ENCODE results near the gene RRP12.

RRP12 gene

DNA sequence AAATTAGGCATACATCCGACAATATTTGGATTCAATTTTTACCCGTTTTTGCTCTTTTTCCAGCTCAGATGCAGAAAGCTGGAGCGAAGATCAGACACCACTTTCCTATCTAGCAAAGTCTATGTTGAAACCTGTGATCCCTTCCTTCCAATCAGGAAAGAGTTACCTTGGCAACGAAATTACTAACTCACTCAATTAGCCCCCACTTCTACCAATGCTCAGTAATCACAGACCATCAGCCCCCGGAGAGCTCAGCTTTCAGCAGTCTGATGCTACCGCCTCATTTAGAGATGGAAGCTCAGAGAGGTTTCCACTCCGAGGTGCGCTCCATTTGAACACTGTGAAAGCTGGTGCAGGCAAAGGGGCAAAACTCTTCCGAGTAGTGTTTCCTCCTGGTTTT, 75.4 kb downstream of the RRP12 start:
- no peak overlapping the region for H3K4me3 ChIP-seq (ENCODE audit: low read depth, low read length)
- H3K36me3 ChIP-seq (ENCODE audit: control insufficient read depth, insufficient read depth, low read length): peaks cover 21% of the 10 kb centered on the region
- H3K27me3 ChIP-seq (ENCODE audit: control insufficient read depth, insufficient read depth, low read length): peaks cover 16% of the 10 kb centered on the region
- H3K4me1 ChIP-seq (ENCODE audit: control insufficient read depth, insufficient read depth, low read length): peaks cover 30% of the 10 kb centered on the region
- no peaks in the 10 kb centered on the region for H3K9me3 ChIP-seq (ENCODE audit: control insufficient read depth, insufficient read depth, low read depth, low read length)
- H3K9ac ChIP-seq (ENCODE audit: low read length): no peak overlapping the region
- no peak overlapping the region for H3K27ac ChIP-seq (ENCODE audit: low read depth, low read length)

DNA sequence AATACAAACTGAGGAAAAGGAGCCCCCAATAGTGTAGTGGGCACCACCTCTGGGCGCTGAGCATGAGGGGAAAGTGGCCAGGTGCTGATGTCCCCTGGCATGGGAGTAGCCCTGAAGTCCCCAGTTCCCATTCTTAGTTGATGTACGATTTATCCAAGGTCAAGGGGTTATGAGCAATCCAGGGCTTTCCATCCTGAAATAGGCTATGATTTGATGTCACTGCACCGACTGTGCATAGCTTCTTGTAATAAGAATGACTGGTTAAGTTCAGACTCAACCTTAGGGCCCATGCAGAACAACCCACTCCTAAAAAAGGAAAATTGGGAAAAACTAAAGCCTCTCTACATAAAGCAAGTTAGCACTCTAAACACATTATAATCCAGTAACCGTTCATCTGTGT, 77.6 kb downstream of the RRP12 start:
- Histone ChIP-seq H3K9ac (ENCODE audit: low read length) (no peak overlapping the region), H3K27ac (ENCODE audit: low read depth, low read length) (no peak overlapping the region), H3K4me1 (ENCODE audit: control insufficient read depth, insufficient read depth, low read length) (peaks cover 24% of the 10 kb centered on the region), H3K9me3 (ENCODE audit: control insufficient read depth, insufficient read depth, low read depth, low read length) (no peaks in the 10 kb centered on the region), H3K27me3 (ENCODE audit: control insufficient read depth, insufficient read depth, low read length) (peaks cover 27% of the 10 kb centered on the region), H3K36me3 (ENCODE audit: control insufficient read depth, insufficient read depth, low read length) (peaks cover 2% of the 10 kb centered on the region), H3K4me3 (ENCODE audit: low read depth, low read length) (no peak overlapping the region)

DNA sequence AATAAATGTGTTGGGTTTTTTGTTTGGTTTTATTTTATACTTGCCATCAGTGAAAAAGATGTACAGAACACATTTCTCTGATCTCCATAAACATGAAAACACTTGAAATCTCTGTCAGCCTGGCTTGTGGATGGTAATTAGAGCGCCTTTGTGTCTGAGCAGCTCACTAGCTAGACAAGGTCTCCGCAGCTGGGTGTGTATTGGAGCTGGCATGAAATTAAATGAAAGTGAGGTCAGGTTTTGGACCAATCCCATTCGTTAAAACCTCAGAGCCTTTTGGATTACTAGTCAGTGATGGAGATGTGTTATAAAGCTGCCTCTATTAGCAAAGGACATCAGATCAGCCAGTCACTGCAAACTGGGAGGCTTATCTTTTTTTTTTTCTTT, 79.3 kb downstream of the RRP12 start:
- peak overlapping the region; percentile 82 for H3K4me3 ChIP-seq (ENCODE audit: low read depth, low read length)
- peaks cover 27% of the 10 kb centered on the region for H3K27me3 ChIP-seq (ENCODE audit: control insufficient read depth, insufficient read depth, low read length)
- H3K9me3 ChIP-seq (ENCODE audit: control insufficient read depth, insufficient read depth, low read depth, low read length): no peaks in the 10 kb centered on the region
- H3K27ac ChIP-seq (ENCODE audit: low read depth, low read length): peak overlapping the region; percentile 48; the same call in 1 of the 2 replicates
- H3K36me3 ChIP-seq (ENCODE audit: control insufficient read depth, insufficient read depth, low read length): no peaks in the 10 kb centered on the region
- H3K9ac ChIP-seq (ENCODE audit: low read length): peak overlapping the region; percentile 98
- H3K4me1 ChIP-seq (ENCODE audit: control insufficient read depth, insufficient read depth, low read length): peaks cover 17% of the 10 kb centered on the region

DNA sequence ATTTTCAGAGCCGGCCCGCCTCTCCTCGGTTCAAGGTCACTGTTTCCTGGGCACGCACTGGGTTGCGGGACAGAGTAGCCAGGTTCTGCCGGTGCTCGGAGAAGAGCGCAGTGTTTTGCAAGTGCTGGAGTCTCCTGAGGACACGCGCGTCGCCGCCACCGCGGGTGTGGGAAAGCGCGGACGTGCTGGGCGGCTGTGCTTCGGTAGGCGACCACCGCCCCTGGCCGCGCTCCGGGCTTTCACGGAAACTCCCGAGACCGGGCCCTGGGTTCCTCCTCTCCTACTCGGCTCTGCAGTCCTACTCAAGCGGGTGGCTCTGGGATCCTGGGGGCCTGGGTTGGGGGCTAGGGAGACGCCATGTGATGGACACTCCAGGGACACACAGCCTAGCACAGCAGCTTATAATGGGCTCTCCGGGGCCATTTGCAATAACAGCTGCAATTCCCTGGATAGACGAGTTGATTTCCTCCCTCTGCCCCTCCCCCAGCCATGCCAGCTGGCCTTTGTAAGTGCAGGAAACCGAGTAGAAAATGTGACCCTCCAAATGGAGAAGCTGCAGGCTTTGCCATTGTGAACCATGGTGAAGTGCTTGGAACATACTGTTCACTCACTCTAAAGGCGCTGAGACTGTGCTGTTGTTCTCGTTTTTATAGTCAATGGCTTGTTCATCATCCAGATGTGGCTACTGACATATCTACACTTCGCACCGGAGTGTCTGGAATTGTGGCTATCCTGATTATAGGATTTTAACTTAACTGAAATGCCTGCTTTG, 79.9 kb downstream of the RRP12 start:
- no peaks in the 10 kb centered on the region for H3K36me3 ChIP-seq (ENCODE audit: control insufficient read depth, insufficient read depth, low read length)
- peak overlapping the region; percentile 82 for H3K4me3 ChIP-seq (ENCODE audit: low read depth, low read length)
- H3K27ac ChIP-seq (ENCODE audit: low read depth, low read length): peak overlapping the region; percentile 48; the same call in 1 of the 2 replicates
- peaks cover 27% of the 10 kb centered on the region for H3K27me3 ChIP-seq (ENCODE audit: control insufficient read depth, insufficient read depth, low read length)
- H3K4me1 ChIP-seq (ENCODE audit: control insufficient read depth, insufficient read depth, low read length): peaks cover 17% of the 10 kb centered on the region
- H3K9me3 ChIP-seq (ENCODE audit: control insufficient read depth, insufficient read depth, low read depth, low read length): no peaks in the 10 kb centered on the region
- peak overlapping the region; percentile 98 for H3K9ac ChIP-seq (ENCODE audit: low read length)

DNA sequence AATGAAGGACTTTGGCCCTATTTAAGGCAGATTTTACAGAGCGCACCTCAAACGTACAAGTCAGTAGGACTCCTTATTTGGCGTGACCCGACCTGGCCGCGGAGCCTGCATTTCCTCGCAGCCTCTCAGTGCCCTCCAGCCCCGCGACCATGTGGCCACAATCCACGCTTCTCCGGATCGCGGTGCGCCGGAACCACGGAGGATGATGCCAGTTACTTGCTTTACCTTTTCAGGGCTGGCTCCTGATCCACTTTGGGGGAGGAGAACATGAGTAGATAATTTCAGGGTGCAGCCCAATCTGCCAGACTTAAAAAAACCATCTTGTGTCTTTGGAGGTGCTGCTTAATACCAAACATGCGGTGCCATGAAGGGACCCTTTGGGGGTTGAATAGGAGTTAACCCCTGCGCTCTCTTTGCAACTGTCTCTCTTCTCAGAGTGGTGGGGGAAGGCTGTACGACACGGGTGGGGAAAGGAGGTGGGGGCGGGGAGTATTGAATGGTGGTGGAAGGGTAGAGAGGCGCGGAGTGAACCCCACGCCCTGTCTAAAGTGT, 80.6 kb downstream of the RRP12 start:
- peaks cover 27% of the 10 kb centered on the region for H3K27me3 ChIP-seq (ENCODE audit: control insufficient read depth, insufficient read depth, low read length)
- H3K4me1 ChIP-seq (ENCODE audit: control insufficient read depth, insufficient read depth, low read length): peaks cover 17% of the 10 kb centered on the region
- no peaks in the 10 kb centered on the region for H3K36me3 ChIP-seq (ENCODE audit: control insufficient read depth, insufficient read depth, low read length)
- H3K9me3 ChIP-seq (ENCODE audit: control insufficient read depth, insufficient read depth, low read depth, low read length): no peaks in the 10 kb centered on the region
- H3K9ac ChIP-seq (ENCODE audit: low read length): peak overlapping the region; percentile 98
- H3K4me3 ChIP-seq (ENCODE audit: low read depth, low read length): peak overlapping the region; percentile 82
- H3K27ac ChIP-seq (ENCODE audit: low read depth, low read length): no peak overlapping the region; the same call in 1 of the 2 replicates

DNA sequence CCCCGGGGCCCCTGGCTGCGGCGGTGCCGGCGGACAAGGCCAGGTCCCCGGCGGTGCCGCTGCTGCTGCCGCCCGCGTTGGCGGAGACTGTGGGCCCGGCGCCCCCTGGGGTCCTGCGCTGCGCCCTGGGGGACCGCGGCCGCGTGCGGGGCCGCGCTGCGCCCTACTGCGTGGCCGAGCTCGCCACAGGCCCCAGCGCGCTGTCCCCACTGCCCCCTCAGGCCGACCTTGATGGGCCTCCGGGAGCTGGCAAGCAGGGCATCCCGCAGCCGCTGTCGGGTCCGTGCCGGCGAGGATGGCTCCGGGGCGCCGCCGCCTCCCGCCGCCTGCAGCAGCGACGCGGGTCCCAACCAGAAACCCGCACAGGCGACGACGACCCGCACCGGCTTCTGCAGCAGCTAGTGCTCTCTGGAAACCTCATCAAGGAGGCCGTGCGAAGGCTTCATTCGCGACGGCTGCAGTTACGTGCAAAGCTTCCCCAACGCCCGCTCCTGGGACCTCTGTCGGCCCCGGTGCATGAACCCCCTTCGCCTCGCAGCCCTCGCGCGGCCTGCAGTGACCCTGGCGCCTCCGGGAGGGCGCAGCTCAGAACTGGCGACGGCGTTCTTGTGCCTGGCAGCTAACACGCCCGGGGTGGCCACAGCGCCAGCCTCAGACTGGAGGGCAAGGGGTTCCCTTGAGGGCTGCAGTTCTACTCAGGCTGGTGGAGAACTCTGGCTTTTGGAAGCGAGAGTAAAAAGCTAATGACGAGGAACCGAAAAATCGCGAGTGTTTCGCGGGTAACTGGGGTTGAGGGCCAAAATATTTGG, 81.3 kb downstream of the RRP12 start:
- Histone ChIP-seq H3K9ac (ENCODE audit: low read length) (peak overlapping the region; percentile 98), H3K36me3 (ENCODE audit: control insufficient read depth, insufficient read depth, low read length) (no peaks in the 10 kb centered on the region), H3K4me1 (ENCODE audit: control insufficient read depth, insufficient read depth, low read length) (peaks cover 17% of the 10 kb centered on the region), H3K4me3 (ENCODE audit: low read depth, low read length) (peak overlapping the region; percentile 82), H3K27me3 (ENCODE audit: control insufficient read depth, insufficient read depth, low read length) (peaks cover 27% of the 10 kb centered on the region), H3K27ac (ENCODE audit: low read depth, low read length) (peak overlapping the region; percentile 16; the same call in 1 of the 2 replicates), H3K9me3 (ENCODE audit: control insufficient read depth, insufficient read depth, low read depth, low read length) (no peaks in the 10 kb centered on the region)

DNA sequence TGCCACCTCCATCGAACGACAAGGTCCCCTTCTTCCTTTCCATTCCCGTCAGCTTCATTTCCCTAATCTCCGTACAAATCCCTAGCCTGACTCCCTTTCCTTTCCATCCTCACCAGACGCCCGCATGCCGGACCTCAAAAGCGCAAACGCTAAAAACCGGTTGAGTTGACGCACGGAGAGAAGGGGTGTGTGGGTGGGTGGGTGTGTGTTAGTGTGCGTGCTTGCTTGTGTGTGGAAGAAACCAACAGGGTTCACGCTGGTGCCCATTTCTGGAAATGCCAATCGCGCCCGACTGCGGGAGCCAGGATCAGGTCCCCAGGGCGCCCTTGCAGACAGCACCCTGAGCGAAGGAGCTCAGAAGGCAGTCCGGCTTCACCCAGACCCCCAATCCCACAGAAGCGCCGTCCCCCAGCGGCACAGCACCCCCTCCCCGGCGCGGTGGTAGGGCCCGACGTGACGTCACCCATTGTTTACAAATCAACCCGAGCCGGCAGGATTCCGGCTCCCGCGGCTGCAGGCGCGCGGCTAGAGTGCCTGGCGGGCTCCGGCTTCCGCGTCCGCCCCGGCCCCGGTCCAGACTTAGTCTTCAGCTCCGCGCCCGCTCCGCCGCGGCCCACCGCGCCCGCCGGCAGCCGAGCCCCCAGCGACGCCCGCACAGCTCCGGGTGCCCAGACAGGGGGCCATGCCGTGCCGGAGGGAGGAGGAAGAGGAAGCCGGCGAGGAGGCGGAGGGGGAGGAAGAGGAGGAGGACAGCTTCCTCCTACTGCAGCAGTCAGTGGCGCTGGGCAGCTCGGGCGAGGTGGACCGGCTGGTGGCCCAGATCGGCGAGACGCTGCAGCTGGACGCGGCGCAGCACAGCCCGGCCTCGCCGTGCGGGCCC, 82.1 kb downstream of the RRP12 start, which contains the start of gene FRAT1:
FRAT1 (plus strand) TSS at position 500 of the 880 bp plus-strand sequence; CDS start at position 683, 183 bp downstream.
- Histone ChIP-seq H3K9me3 (ENCODE audit: control insufficient read depth, insufficient read depth, low read depth, low read length) (no peaks in the 10 kb centered on the region), H3K36me3 (ENCODE audit: control insufficient read depth, insufficient read depth, low read length) (no peaks in the 10 kb centered on the region), H3K27me3 (ENCODE audit: control insufficient read depth, insufficient read depth, low read length) (peaks cover 27% of the 10 kb centered on the region), H3K4me1 (ENCODE audit: control insufficient read depth, insufficient read depth, low read length) (peaks cover 17% of the 10 kb centered on the region), H3K27ac (ENCODE audit: low read depth, low read length) (peak within 1 kb of the TSS; percentile 100), H3K4me3 (ENCODE audit: low read depth, low read length) (peak within 1 kb of the TSS; percentile 82), H3K9ac (ENCODE audit: low read length) (peak within 1 kb of the TSS; percentile 98)

DNA sequence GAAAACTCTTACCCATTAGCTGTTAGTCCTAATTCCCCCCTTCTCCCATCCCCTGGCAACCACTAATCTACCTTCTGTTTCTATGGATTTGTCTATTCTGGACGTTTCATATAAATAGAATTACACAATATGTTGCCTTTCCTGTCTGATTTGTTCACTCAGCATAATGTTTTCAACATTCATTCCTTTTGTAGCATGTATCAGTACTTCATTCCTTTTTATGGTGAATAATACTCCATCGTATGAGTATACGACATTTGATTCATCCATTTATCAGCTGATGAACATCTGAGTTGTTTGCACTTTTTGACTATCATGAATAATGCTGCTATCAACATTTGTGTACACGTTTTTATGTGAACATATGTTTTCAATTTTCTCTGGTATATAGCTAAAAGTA, 86.5 kb downstream of the RRP12 start:
- H3K4me1 ChIP-seq (ENCODE audit: control insufficient read depth, insufficient read depth, low read length): no peaks in the 10 kb centered on the region
- H3K27ac ChIP-seq (ENCODE audit: low read depth, low read length): no peak overlapping the region
- H3K36me3 ChIP-seq (ENCODE audit: control insufficient read depth, insufficient read depth, low read length): no peaks in the 10 kb centered on the region

DNA sequence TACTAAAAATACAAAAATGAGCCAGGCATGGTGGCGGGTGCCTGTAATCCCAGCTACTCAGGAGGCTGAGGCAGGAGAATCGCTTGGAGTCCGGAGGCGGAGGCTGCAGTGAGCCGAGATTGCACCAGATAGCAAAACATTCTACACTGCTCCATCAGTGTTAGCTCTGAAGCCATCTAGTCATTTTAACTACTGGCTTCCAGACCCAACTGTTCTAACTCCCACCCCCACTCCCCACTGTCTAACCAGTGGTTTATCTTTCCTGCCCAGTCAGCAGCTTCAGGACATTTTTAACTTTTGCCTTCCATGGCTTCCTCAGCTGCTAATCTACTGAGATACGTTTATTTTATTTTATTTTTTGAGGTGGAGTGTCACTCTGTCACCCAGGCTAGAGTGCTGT, 88.2 kb downstream of the RRP12 start:
- Histone ChIP-seq H3K9ac (ENCODE audit: low read length) (no peak overlapping the region), H3K27me3 (ENCODE audit: control insufficient read depth, insufficient read depth, low read length) (no peaks in the 10 kb centered on the region), H3K4me3 (ENCODE audit: low read depth, low read length) (no peak overlapping the region), H3K27ac (ENCODE audit: low read depth, low read length) (no peak overlapping the region), H3K36me3 (ENCODE audit: control insufficient read depth, insufficient read depth, low read length) (no peaks in the 10 kb centered on the region), H3K4me1 (ENCODE audit: control insufficient read depth, insufficient read depth, low read length) (no peaks in the 10 kb centered on the region), H3K9me3 (ENCODE audit: control insufficient read depth, insufficient read depth, low read depth, low read length) (no peaks in the 10 kb centered on the region)

More for the DNA sequence above, 86.5 kb downstream of the RRP12 start:
- Histone ChIP-seq H3K4me3 (ENCODE audit: low read depth, low read length) (no peak overlapping the region), H3K27me3 (ENCODE audit: control insufficient read depth, insufficient read depth, low read length) (0 out of 2 replicates have a peak, but pooled peaks cover under 1% of the 10 kb centered on the region), H3K9me3 (ENCODE audit: control insufficient read depth, insufficient read depth, low read depth, low read length) (no peaks in the 10 kb centered on the region), H3K9ac (ENCODE audit: low read length) (no peak overlapping the region)

DNA sequence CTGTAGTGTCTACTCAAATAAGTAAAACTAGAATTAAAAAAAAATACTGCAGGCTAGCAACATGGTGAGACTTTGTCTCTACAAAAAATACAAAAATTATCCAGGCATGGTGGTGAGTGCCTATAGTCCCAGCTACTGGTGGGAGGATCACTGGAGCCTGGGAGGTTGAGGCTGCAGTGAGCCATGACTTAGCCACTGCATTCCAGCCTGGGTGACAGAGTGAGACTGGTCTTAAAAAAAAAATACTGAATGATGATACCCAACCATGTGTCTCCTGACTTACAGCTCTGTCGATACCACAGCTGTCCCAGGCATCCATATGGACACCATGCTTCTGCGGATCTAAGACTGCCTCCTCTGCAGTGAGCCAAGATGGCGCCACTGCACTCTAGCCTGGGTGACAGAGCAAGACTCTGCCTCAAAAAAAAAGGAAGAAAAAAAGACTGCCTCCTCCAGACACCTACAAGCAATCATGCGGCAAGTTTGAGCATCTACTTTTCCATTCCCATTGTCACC, 90.0 kb downstream of the RRP12 start:
- Histone ChIP-seq H3K36me3 (ENCODE audit: control insufficient read depth, insufficient read depth, low read length) (no peaks in the 10 kb centered on the region), H3K4me1 (ENCODE audit: control insufficient read depth, insufficient read depth, low read length) (no peaks in the 10 kb centered on the region), H3K9me3 (ENCODE audit: control insufficient read depth, insufficient read depth, low read depth, low read length) (no peaks in the 10 kb centered on the region), H3K4me3 (ENCODE audit: low read depth, low read length) (no peak overlapping the region), H3K27ac (ENCODE audit: low read depth, low read length) (no peak overlapping the region), H3K9ac (ENCODE audit: low read length) (no peak overlapping the region), H3K27me3 (ENCODE audit: control insufficient read depth, insufficient read depth, low read length) (no peaks in the 10 kb centered on the region)

Data from HUES6 (cell line).